GM10266 (cell line): ENCODE measurements around the gene CCT5.

Experiments
- DNase-seq: peaks from one replicate; pipeline ENCODE4 v3.0.0; 2012; ENCODE audit errors: extremely low spot score
- TF ChIP-seq, protein P1 (sequence below): IDR thresholded peaks from 2 replicates; pipeline ENCODE4 v1.5.1; 2012; ENCODE audit warnings: mild to moderate bottlenecking, low read depth; ENCODE audit not compliant: control insufficient read depth, insufficient read depth; ENCODE audit errors: missing control alignments

The CCT5 gene

DNA sequence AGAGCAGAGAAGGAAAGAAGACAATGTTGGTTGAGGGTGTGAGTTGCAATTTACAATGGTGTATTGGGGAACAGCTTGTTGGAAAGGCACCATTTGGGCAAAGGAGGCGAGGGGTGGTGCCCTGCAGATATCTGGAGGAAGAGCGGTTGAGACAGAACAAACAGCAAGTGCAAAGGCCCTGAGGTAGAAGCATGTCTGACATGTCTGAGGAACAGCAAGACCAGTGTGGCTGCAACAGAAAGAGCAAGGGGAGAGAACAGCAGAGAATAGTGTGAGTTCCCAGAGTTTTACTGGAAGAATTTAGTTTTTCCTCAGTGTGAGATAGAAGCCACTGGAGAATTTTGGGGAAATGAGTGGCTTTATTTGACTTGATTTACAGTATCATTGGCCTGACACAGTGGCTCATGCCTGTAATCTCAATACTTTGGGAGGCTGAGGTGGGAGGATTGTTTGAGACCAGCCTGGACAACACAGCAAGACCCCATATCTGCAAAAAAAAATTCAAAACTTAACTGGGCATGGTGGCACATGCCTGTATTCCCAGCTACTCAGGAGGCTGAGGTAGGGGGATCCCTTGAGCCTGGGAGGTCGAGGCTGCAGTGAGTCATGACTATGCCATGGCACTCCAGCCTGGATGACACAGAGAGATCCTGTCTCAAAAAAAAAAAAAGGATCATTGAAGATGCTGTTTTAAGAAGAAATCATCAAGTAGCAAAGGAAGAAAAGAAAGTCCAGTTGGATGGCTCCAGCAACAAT is 44.0 kb downstream of the CCT5 start:
- no peak for DNase-seq
- TF ChIP-seq, protein P1, sequence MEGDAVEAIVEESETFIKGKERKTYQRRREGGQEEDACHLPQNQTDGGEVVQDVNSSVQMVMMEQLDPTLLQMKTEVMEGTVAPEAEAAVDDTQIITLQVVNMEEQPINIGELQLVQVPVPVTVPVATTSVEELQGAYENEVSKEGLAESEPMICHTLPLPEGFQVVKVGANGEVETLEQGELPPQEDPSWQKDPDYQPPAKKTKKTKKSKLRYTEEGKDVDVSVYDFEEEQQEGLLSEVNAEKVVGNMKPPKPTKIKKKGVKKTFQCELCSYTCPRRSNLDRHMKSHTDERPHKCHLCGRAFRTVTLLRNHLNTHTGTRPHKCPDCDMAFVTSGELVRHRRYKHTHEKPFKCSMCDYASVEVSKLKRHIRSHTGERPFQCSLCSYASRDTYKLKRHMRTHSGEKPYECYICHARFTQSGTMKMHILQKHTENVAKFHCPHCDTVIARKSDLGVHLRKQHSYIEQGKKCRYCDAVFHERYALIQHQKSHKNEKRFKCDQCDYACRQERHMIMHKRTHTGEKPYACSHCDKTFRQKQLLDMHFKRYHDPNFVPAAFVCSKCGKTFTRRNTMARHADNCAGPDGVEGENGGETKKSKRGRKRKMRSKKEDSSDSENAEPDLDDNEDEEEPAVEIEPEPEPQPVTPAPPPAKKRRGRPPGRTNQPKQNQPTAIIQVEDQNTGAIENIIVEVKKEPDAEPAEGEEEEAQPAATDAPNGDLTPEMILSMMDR = no peak

DNA sequence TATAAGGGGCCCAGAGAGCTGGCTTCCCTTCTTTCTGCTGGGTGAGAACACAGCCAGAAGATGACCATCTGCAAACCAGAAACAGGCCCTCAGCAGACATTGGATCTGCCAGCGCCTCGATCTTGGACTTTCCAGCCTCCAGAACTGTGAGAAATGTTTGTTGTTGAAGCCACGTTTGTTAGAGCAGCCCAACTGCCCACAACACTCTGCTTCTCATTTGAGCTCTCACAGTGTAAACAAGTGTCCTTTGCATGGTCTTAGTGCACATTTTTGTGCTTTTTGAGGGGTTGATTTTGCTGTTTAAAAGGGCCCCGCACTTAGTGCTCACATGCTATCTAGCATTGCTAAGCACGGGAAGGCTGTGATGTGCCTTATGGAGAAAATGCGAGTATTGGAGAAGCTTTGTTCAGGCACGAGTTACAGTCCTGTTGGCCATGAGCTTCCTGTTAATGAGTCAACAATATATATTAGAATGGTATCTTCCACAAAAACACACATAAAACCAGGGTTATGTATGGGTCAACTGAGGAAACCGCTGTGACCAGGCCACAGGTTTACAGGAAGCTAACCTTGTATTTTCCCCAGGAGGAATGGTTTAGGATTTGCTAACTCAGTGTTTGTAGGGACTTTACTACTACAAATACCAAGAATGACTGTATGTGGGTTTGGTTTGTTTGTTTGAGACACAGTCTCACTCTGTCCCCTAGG is 45.7 kb downstream of the CCT5 start:
- TF ChIP-seq, protein P1 = no peak
- no peak for DNase-seq

DNA sequence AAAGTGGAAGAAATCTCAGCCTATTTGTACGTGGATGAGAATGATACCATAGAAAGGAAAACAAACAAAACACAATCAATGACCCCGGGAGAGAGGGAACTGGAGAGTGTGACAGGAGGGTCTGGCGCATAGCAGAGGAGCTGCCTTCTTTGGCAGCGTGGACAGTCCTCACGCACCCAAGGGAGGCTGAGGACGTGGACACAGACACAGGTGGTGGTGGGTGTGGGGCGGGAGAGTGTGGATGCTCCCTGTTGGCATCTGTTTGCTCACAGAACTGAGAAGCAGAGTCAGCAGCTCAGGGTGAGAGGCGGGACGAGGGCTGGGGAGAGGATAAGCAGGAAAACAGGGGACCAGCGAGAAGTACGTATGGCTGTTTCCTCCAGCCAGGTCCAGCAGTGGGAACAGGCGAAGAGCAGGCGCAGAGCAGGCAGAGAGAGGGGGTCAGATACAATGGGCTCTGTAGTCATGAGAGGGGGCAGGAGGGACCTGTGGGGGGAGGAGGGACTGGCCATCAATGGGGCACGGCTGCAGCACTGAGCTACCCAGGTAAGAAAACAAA is 47.6 kb downstream of the CCT5 start:
- TF ChIP-seq, protein P1 = no peak
- DNase-seq = no peak

DNA sequence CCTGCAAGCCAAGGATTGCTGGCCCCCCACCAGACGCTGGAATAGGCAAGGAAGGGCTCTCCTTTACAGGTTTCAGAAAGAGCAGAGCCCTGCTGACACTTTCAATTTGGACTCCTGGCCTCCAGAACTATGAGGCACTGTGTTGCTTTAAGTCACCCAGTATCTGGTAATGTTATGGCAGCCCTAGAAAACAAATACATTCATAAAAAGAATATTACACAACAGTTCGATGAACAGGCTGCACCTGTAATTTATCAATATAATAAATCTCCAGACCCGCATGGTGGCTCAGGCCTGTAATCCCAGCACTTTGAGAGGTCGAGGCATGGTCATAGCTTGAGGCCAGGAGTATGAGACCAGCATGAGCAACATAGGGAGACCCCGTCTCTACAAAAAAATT is 50.2 kb downstream of the CCT5 start:
- DNase-seq = no peak
- TF ChIP-seq, protein P1 = no peak

DNA sequence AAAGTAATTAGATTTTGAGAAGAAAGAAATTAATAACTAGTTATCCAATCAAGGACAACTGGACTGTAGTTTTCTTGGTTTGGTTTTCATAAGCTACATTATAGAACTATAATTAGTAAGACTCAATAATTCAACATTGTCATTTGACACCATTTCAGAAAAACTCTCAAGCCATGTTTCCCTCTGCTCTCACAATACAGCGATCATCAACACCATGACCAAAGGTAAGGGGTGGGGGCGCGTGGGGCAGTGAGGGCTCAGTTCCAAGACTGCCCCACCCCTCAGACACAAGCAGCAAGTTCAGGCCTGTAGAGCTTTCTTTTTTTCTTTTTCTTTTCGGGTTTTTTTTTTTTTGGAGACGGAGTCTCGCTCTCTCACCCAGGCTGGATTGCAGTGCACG is 51.2 kb downstream of the CCT5 start:
- TF ChIP-seq, protein P1 = no peak
- DNase-seq = no peak

DNA sequence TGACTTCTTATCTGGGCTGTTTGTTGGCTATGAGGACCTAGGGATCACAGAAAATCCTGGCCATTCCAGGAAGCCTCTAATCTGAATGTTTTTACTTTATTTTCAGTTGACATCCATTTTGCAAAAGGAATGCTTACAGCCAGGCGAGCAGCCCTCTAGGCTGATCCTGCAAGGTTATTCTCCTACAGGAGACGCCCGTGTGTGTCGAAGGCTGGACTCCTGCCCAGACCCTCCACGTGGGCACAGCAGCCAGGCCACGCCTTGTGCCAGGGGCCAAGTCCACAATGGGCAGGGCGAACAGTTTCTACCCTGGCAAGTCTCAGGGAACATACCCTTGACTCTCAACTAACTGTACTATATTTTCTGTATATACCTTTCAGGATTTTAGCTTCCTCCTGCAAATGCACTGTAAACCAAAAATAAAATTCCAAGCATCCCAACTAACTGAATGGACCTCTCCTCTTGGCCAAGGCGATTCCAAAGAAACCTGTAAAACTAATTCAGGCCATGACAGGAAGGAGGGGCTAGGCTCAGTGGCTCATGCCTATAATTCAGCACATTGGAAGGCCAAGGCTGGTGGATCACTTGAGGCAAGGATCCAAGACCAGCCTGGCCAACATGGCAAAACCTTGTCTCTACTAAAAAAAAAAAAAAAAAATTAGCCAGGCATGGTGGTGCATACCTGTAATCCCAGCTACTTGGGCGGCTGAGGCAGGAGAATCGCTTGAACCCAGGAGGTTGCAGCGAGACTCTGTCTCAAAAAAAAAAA is 51.9 kb downstream of the CCT5 start:
- TF ChIP-seq, protein P1 = no peak
- DNase-seq = no peak

DNA sequence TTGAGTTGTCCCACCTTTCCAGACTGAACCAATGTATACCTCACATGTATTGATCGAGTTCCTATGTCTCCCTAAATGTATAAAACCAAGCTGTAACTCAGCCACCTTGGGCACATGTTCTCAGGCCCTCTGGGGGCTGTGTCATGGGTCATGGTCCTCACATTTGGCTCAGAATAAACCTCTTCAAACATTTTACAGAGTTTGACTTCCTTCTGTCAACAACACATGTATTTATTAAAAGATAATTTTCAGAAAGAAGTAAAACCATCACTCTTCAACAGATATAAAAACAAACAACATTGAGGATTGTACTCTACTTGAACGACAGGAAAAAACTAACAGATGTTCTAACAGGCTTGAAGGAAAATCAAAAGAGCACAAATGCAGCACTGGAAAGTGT is 53.1 kb downstream of the CCT5 start:
- no peak for DNase-seq
- TF ChIP-seq, protein P1 = no peak
